ENCODE measurements around the gene HJURP.

HJURP gene

GRCh38 chr2:233855345-233855744, 1.0 kb upstream of the HJURP start:
- no peak for TF ChIP-seq GABPA (IDR thresholded peaks at IDR 0.05; ENCODE audit: low read depth)
- no peak for TF ChIP-seq POLR2AphosphoS5 (IDR thresholded peaks at IDR 0.05; ENCODE audit: low read depth)
- no peak for TF ChIP-seq REST (IDR thresholded peaks at IDR 0.05; ENCODE audit: insufficient replicate concordance, low read depth)
- no peak for TF ChIP-seq SPI1 (IDR thresholded peaks at IDR 0.05; ENCODE audit: borderline replicate concordance, low read depth)
- no peak for TF ChIP-seq CTCF (IDR thresholded peaks at IDR 0.05; ENCODE audit: insufficient read depth, low read length)
- DNase-seq (ENCODE audit: low read depth in 1 of 2, low spot score in 1 of 2): no peak
- H3K27me3 ChIP-seq (ENCODE audit: insufficient read depth, poor library complexity, severe bottlenecking): no peaks in the 10 kb centered on the region
- no peak overlapping the region for H3K27ac ChIP-seq (replicated peaks)
- no peak overlapping the region for H3K4me3 ChIP-seq (replicated peaks; ENCODE audit: insufficient read depth, low read length)

GRCh38 chr2:233853883-233854240, 473 bp downstream of the HJURP start:
- Histone ChIP-seq H3K27me3 (ENCODE audit: insufficient read depth, poor library complexity, severe bottlenecking) (no peaks in the 10 kb centered on the region), H3K4me3 (replicated peaks; ENCODE audit: insufficient read depth, low read length) (peak overlapping the region; percentile 96), H3K27ac (replicated peaks) (peak overlapping the region; percentile 94)
- no peak for DNase-seq (ENCODE audit: low read depth in 1 of 2, low spot score in 1 of 2)
- TF ChIP-seq GABPA (IDR thresholded peaks at IDR 0.05; ENCODE audit: low read depth) (no peak), CTCF (IDR thresholded peaks at IDR 0.05; ENCODE audit: insufficient read depth, low read length) (no peak), POLR2AphosphoS5 (IDR thresholded peaks at IDR 0.05; ENCODE audit: low read depth) (no peak), REST (IDR thresholded peaks at IDR 0.05; ENCODE audit: insufficient replicate concordance, low read depth) (no peak), SPI1 (IDR thresholded peaks at IDR 0.05; ENCODE audit: borderline replicate concordance, low read depth) (no peak)

- H3K27ac ChIP-seq (replicated peaks): peak overlapping the region; percentile 94
Observed at GRCh38 chr2:233853353-233853752, 982 bp downstream of the HJURP start.

More at GRCh38 chr2:233853353-233853752, 982 bp downstream of the HJURP start:
- DNase-seq (ENCODE audit: low read depth in 1 of 2, low spot score in 1 of 2): no peak
- TF ChIP-seq SPI1 (IDR thresholded peaks at IDR 0.05; ENCODE audit: borderline replicate concordance, low read depth): no peak
- no peak for TF ChIP-seq REST (IDR thresholded peaks at IDR 0.05; ENCODE audit: insufficient replicate concordance, low read depth)
- no peak for TF ChIP-seq CTCF (IDR thresholded peaks at IDR 0.05; ENCODE audit: insufficient read depth, low read length)
- no peak for TF ChIP-seq POLR2AphosphoS5 (IDR thresholded peaks at IDR 0.05; ENCODE audit: low read depth)
- no peak for TF ChIP-seq GABPA (IDR thresholded peaks at IDR 0.05; ENCODE audit: low read depth)
- Histone ChIP-seq H3K27me3 (ENCODE audit: insufficient read depth, poor library complexity, severe bottlenecking) (no peaks in the 10 kb centered on the region), H3K4me3 (replicated peaks; ENCODE audit: insufficient read depth, low read length) (peak overlapping the region; percentile 96)
